H1 (cell line): ENCODE measurements around the gene CHTF18. TPM values are rescaled to one million over a fixed set of nuclear protein-coding genes. Genes with fewer than 3 reads are reported as not detected.

Source experiments
- CTCF ChIA-PET: fragments of 300-600 bp; sonication (Branson Sonifier 250); formaldehyde crosslinking; loops from one replicate; lab custom pipeline; 2021; ENCODE audit not compliant: partially characterized antibody; lab: Charles Lee
- POLR2A ChIA-PET: fragments of 300-600 bp; sonication (Branson Sonifier 250); formaldehyde crosslinking; loops from one replicate; lab custom pipeline; 2021; ENCODE audit warnings: inconsistent platforms; ENCODE audit not compliant: partially characterized antibody; lab: Charles Lee
- DNase-seq, 2 experiments: peaks; one replicate each; pipeline versions ENCODE4 v3.0.0 to v3.0.0-alpha.2; 2010 to 2022; ENCODE audit warnings: low spot score in 2 of 2, low read depth in 1 of 2, mixed read lengths in 1 of 2
- FAIRE-seq: peaks from 2 replicates; lab custom pipeline; 2011; peaks lifted over from hg19 to GRCh38; lab: Jason Lieb, UNC
- H2AFZ ChIP-seq: 2 replicates; pipeline ENCODE4 v1.8.1; 2012; ENCODE audit warnings: low read length, inconsistent platforms
- H2AK5ac ChIP-seq: 2 replicates; pipeline ENCODE4 v1.6.1; 2013; ENCODE audit warnings: low read depth, low read length
- H2BK120ac ChIP-seq: replicated peaks from 2 replicates; pipeline ENCODE3; 2013; ENCODE audit warnings: low read depth, low read length, inconsistent platforms
- H2BK12ac ChIP-seq: 2 replicates; pipeline ENCODE4 v1.6.1; 2013; ENCODE audit warnings: low read depth, low read length
- H2BK15ac ChIP-seq: 2 replicates; pipeline ENCODE4 v1.6.1; 2013; ENCODE audit warnings: low read length
- H2BK20ac ChIP-seq: 2 replicates; pipeline ENCODE4 v1.6.1; 2013; ENCODE audit warnings: low read length
- H2BK5ac ChIP-seq: 2 replicates; pipeline ENCODE4 v1.6.1; 2013; ENCODE audit warnings: low read depth, low read length
- H3K14ac ChIP-seq: 2 replicates; pipeline ENCODE4 v1.6.1; 2013; ENCODE audit warnings: inconsistent platforms; ENCODE audit not compliant: insufficient read length
- H3K18ac ChIP-seq: 2 replicates; pipeline ENCODE4 v1.6.1; 2013; ENCODE audit warnings: low read length; ENCODE audit errors: extremely low read depth
- H3K23ac ChIP-seq: 2 replicates; pipeline ENCODE4 v1.6.1; 2013; ENCODE audit warnings: inconsistent platforms; ENCODE audit not compliant: insufficient read length
- H3K23me2 ChIP-seq: 2 replicates; pipeline ENCODE4 v1.6.1; 2013; ENCODE audit warnings: low read depth, low read length
- H3K27ac ChIP-seq: 2 replicates; pipeline ENCODE4 v1.6.1; 2011; ENCODE audit warnings: low read depth, low read length, inconsistent platforms
- H3K27me3 ChIP-seq, 4 experiments: replicated peaks in 1 of 4; 1 replicate in 1 of 4; 2 replicates in 3 of 4; pipeline versions ENCODE4 v1.6.1 to v1.8.1; 2011 to 2013; ENCODE audit warnings: low read length in 3 of 4, mild to moderate bottlenecking in 3 of 4, inconsistent platforms in 2 of 4, mixed read lengths in 2 of 4, moderate library complexity in 1 of 4; ENCODE audit not compliant: control insufficient read depth in 3 of 4, insufficient read depth in 3 of 4; ENCODE audit errors: extremely low read depth in 1 of 4
- H3K36me3 ChIP-seq, 4 experiments: 2 replicates each; pipeline versions ENCODE4 v1.6.1 to v1.8.1; 2011 to 2013; ENCODE audit warnings: mild to moderate bottlenecking in 4 of 4, low read length in 3 of 4, moderate library complexity in 2 of 4, control low read depth in 1 of 4, inconsistent platforms in 1 of 4; ENCODE audit not compliant: insufficient read depth in 4 of 4, control insufficient read depth in 2 of 4
- H3K4ac ChIP-seq: replicated peaks from 2 replicates; pipeline ENCODE3; 2013; ENCODE audit warnings: low read length, low read depth, mixed read lengths, inconsistent platforms; ENCODE audit not compliant: insufficient read length
- H3K4me1 ChIP-seq, 4 experiments: replicated peaks in 1 of 4; 1 replicate in 1 of 4; 2 replicates in 3 of 4; pipeline versions ENCODE4 v1.6.1 to v1.8.1; 2011 to 2013; ENCODE audit warnings: low read length in 3 of 4, inconsistent platforms in 2 of 4, mixed read lengths in 1 of 4; ENCODE audit not compliant: insufficient read depth in 4 of 4, control insufficient read depth in 3 of 4
- H3K4me2 ChIP-seq, 2 experiments: 2 replicates each; pipeline versions ENCODE4 v1.6.1 to v1.8.1; 2011 to 2013; ENCODE audit warnings: low read depth in 2 of 2, low read length in 2 of 2, control low read depth in 1 of 2, inconsistent platforms in 1 of 2, mild to moderate bottlenecking in 1 of 2; ENCODE audit not compliant: insufficient read depth in 1 of 2
- H3K4me3 ChIP-seq, 4 experiments: fragments of 200-600, 300-600 bp in 1 of 4; sonication (generic), shearing (Covaris generic), sonication (Bioruptor Twin) in 1 of 4; 2 replicates each; pipeline versions ENCODE4 v1.5.1 to v1.8.1; 2011 to 2016; ENCODE audit warnings: low read length in 4 of 4, low read depth in 3 of 4, control low read depth in 2 of 4, inconsistent platforms in 2 of 4, mild to moderate bottlenecking in 2 of 4, mixed read lengths in 1 of 4, moderate library complexity in 1 of 4; ENCODE audit not compliant: insufficient read depth in 2 of 4; ENCODE audit errors: extremely low read depth in 1 of 4
- H3K56ac ChIP-seq: replicated peaks from 2 replicates; pipeline ENCODE3; 2013; ENCODE audit warnings: low read depth, mild to moderate bottlenecking, mixed read lengths, low read length, inconsistent platforms; ENCODE audit not compliant: insufficient read length
- H3K79me1 ChIP-seq: 2 replicates; pipeline ENCODE4 v1.6.1; 2013; ENCODE audit warnings: low read depth, low read length, control low read depth
- H3K79me2 ChIP-seq, 2 experiments: 2 replicates each; pipeline versions ENCODE4 v1.6.1 to v1.8.1; 2012 to 2013; ENCODE audit warnings: low read length in 2 of 2, mild to moderate bottlenecking in 2 of 2, inconsistent platforms in 1 of 2; ENCODE audit not compliant: insufficient read depth in 2 of 2, control insufficient read depth in 1 of 2
- H3K9ac ChIP-seq, 4 experiments: replicated peaks in 1 of 4; 1 replicate in 1 of 4; 2 replicates in 3 of 4; pipeline versions ENCODE4 v1.6.1 to v1.8.1; 2011 to 2013; ENCODE audit warnings: low read depth in 3 of 4, low read length in 3 of 4, control low read depth in 2 of 4, mild to moderate bottlenecking in 2 of 4, moderate library complexity in 2 of 4, inconsistent platforms in 1 of 4; ENCODE audit errors: extremely low read depth in 1 of 4
- H3K9me3 ChIP-seq, 2 experiments: 2 replicates each; pipeline versions ENCODE4 v1.6.1 to v1.8.1; 2012 to 2013; ENCODE audit warnings: mild to moderate bottlenecking in 2 of 2, moderate library complexity in 2 of 2, control low read depth in 1 of 2, inconsistent platforms in 1 of 2, low read depth in 1 of 2, low read length in 1 of 2, mixed read lengths in 1 of 2; ENCODE audit not compliant: insufficient read depth in 2 of 2
- H4K20me1 ChIP-seq, 2 experiments: replicated peaks in 1 of 2; 2 replicates each; pipeline versions ENCODE3 to v1.8.1; 2011 to 2013; ENCODE audit warnings: inconsistent platforms in 2 of 2, low read length in 2 of 2, mild to moderate bottlenecking in 1 of 2; ENCODE audit not compliant: insufficient read depth in 2 of 2, control insufficient read depth in 1 of 2
- H4K5ac ChIP-seq: 2 replicates; pipeline ENCODE4 v1.6.1; 2013; ENCODE audit warnings: low read length, low read depth, mixed read lengths, inconsistent platforms; ENCODE audit not compliant: insufficient read length
- H4K8ac ChIP-seq: 2 replicates; pipeline ENCODE4 v1.8.0; 2013; ENCODE audit warnings: mild to moderate bottlenecking, moderate library complexity, low read length, inconsistent platforms; ENCODE audit not compliant: insufficient read depth; ENCODE audit errors: extremely low read depth
- H4K91ac ChIP-seq: replicated peaks from 2 replicates; pipeline ENCODE3; 2013; ENCODE audit warnings: low read length, mixed read lengths, inconsistent platforms; ENCODE audit not compliant: insufficient read length
- RXRA ChIP-seq: IDR thresholded peaks from 2 replicates; pipeline ENCODE4 v1.6.1; 2011; ENCODE audit warnings: low read depth, mild to moderate bottlenecking, low read length, moderate library complexity; ENCODE audit not compliant: insufficient read depth
- whole genome bisulfite sequencing, 2 experiments: shearing (Covaris generic) in 1 of 2; methylation state at CpG; one replicate each; pipeline versions ENCODE4 v1.1.6 to v1.1.7; 2013 to 2015; ENCODE audit warnings: low lambda C conversion rate in 2 of 2, mixed read lengths in 2 of 2, inconsistent platforms in 1 of 2, low coverage in 1 of 2, missing lambda C conversion rate in 1 of 2; ENCODE audit not compliant: insufficient replicate concordance in 2 of 2, insufficient coverage in 1 of 2, insufficient read length in 1 of 2; ENCODE audit errors: extremely low coverage in 1 of 2, missing lambda C conversion rate in 1 of 2; 5-methylcytosine and 5-hydroxymethylcytosine counted together
- polyA plus RNA-seq, 7 experiments: library from polyadenylated mRNA; depleted of rRNA in 3 of 7; stranded (reverse) in 5 of 7; unstranded in 2 of 7; fragments of >200 nt in 5 of 7; fragments of 200-250 nt in 2 of 7; gene quantifications; 1 replicate in 5 of 7; 2 replicates in 1 of 7; 4 replicates in 1 of 7; pipeline versions ENCODE4 v1.2.1 to v1.2.3, GENCODE V29; 2011 to 2013; ENCODE audit warnings: missing spikeins in 2 of 7, mixed read lengths in 2 of 7
- total RNA-seq: library from RNA; stranded (reverse); fragmentation: NEBNext Ultra II Directional; extraction: Animal tissue kit (Norgen Biotek cat#: 25700); gene quantifications from 2 replicates; pipeline ENCODE4 v1.2.1, GENCODE V29; 2021
- TF ChIP-seq, protein P1 (sequence below): IDR thresholded peaks from 2 replicates; pipeline ENCODE4 v1.6.1; 2012; ENCODE audit warnings: low read length, inconsistent platforms

The CHTF18 gene
- total and polyA plus RNA-seq, 2 of the 8 experiments (the other 6 are each of a cell fraction or from before 2014, with no cell fraction given) = 75.3 to 104 TPM

DNA sequence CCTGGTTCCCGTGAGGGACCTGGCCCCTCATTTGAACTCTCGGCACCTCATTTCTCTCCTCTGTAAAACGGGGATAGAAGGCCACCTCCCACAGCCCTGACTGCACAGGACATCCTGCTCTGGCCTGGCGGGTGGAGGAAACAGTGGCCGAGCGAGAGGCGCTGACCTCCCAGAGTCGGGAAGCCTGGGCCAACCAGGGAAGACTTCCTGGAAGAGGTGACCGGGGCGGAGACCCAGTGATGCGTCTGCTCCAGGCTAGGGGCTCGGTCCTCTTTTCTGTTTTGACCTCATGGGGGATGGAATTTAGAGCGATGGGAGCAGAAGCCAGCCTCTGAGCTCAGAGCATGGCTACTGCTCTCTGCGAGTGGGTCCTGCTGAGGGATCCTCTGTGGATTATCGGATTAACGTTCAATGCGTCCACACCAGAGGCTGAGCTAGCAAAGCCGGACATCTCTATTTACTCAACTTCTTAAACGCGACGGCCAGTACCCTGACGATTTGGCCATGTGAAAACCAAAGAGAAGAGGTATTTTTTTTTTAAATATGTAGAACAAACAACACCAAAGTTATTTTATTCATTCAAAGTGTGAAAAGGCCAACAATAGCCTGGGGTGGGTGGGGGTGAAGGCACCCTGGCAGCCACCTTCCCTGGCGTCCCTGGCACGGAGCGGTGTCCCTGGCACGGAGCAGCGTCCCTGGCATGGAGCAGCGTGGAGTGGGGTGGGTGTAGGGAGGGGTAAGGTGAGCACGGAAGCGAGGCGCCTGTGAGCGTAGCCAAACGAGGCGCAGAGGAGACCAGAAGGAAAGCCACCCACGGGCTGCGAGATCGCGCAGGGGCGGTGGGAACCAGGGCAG lies 37.0 kb upstream of the CHTF18 start:
- peak overlapping the region; percentile 45 for H4K8ac ChIP-seq
- no peaks in the 10 kb centered on the region for H3K79me2 ChIP-seq
- no peaks in the 10 kb centered on the region for H3K23me2 ChIP-seq
- ChIA-PET CTCF (interaction anchor here (1.0 to 35.8 kb wide), 8 partner anchors 10 to 37 kb away, joined by 3 to 977 read pairs (median 12); partner anchors contain the start of genes ANTKMT, CCDC78, CHTF18 and CIAO3), POLR2A (interaction anchor here (0.8 to 2.2 kb wide), 10 partner anchors 10 to 45 kb away, joined by 3 to 8 read pairs (median 3); partner anchors contain the start of genes CHTF18, CIAO3, MSLN and RPUSD1)
- H3K56ac ChIP-seq = no peak overlapping the region
- no peak overlapping the region for H3K4ac ChIP-seq
- no peak overlapping the region for H3K14ac ChIP-seq
- H3K4me1 ChIP-seq = peaks cover 3 to 12% (median 5%) of the 10 kb centered on the region in 4 experiments; a peak in 5 of 7 replicates
- no peaks in the 10 kb centered on the region for H3K79me1 ChIP-seq
- H4K20me1 ChIP-seq = no peaks in the 10 kb centered on the region
- no peak overlapping the region for H2AK5ac ChIP-seq
- H2BK5ac ChIP-seq = 0 out of 2 replicates have a peak overlapping the region, but pooled peaks have one; percentile 35
- 80% methylated on average over 39 of the region's 39 CpGs; no CpG with 5 or more reads in 1 of the 2 experiments for WGBS, 2 experiments
- H3K36me3 ChIP-seq = no peaks in the 10 kb centered on the region
- H2AFZ ChIP-seq = no peak overlapping the region
- no peak overlapping the region for H3K27ac ChIP-seq
- no peak overlapping the region for H4K91ac ChIP-seq
- FAIRE-seq = no peak
- 0 out of 2 replicates have a peak overlapping the region, but pooled peaks have one; percentile 72 for H2BK15ac ChIP-seq
- H4K5ac ChIP-seq = no peak overlapping the region
- no peak overlapping the region; the same call in 1 of the 2 replicates for H3K18ac ChIP-seq
- H3K9ac ChIP-seq = no peak overlapping the region
- H3K23ac ChIP-seq = no peak overlapping the region
- DNase-seq = no peak
- H3K27me3 ChIP-seq = no peaks in the 10 kb centered on the region
- 0 out of 4 replicates have a peak, but pooled peaks cover 0 to 1% of the 10 kb centered on the region in 2 experiments for H3K9me3 ChIP-seq
- no peak overlapping the region for H3K4me3 ChIP-seq
- H2BK120ac ChIP-seq = no peak overlapping the region
- H2BK12ac ChIP-seq = 0 out of 2 replicates have a peak overlapping the region, but pooled peaks have one; percentile 60
- peak overlapping the region; percentile 14 to 36; a peak in 3 of 4 replicates for H3K4me2 ChIP-seq
- no peak overlapping the region for H2BK20ac ChIP-seq
- no peak for TF ChIP-seq RXRA
- TF ChIP-seq, protein P1, sequence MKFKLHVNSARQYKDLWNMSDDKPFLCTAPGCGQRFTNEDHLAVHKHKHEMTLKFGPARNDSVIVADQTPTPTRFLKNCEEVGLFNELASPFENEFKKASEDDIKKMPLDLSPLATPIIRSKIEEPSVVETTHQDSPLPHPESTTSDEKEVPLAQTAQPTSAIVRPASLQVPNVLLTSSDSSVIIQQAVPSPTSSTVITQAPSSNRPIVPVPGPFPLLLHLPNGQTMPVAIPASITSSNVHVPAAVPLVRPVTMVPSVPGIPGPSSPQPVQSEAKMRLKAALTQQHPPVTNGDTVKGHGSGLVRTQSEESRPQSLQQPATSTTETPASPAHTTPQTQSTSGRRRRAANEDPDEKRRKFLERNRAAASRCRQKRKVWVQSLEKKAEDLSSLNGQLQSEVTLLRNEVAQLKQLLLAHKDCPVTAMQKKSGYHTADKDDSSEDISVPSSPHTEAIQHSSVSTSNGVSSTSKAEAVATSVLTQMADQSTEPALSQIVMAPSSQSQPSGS = no peak
